Heart left ventricle (tissue), 13 donors: ENCODE data around the gene TPP2.

Source experiments
- CTCF ChIP-seq, 12 donors: fragments of 200-600 bp; sonication (generic) in 4 of 12; IDR thresholded peaks; one replicate each; pipeline versions ENCODE4 v1.5.0 to v1.8.0; 2018 to 2022; ENCODE audit warnings: antibody characterized with exemption in 12 of 12, mild to moderate bottlenecking in 5 of 12
- POLR2A ChIP-seq, 2 donors: fragments of 450-650 bp; IDR thresholded peaks; one replicate each; pipeline ENCODE4 v1.6.1; 2017; ENCODE audit warnings: antibody characterized with exemption in 2 of 2, mild to moderate bottlenecking in 2 of 2, moderate library complexity in 2 of 2
- donor health status: ischemic (EF 13 %, LVEDD 7.1; RV severe dilation, severe dysfunction).
- donor health status: DM: no; HTN: yes; CAD: no.
- donor health status: DM: no; HTN: no; CAD: no.
- donor health status: ischemic (EF 25% LVEDD 6.9; RV normal size, moderate dysfunction).
- donor health status: ischemic (EF 25% LVEDD 5.7; RV mildly dilated, moderate dysfunction).
- donor health status: ischemic (EF 35%, LVEDD 5.7; RV mildly dilated, moderate dysfunction).
- donor health status: nonischemic (EF 11% LVEDD 7.7; RV severe dilation, severe dysfunction).
- donor health status: DM: yes; HTN: yes; CAD: no.
- donor health status: PGD.
- donor health status: ischemic (EF 29% LVEDD 5.4; RV normal size, mild dysfunction).
- donor health status: nonischemic (EF 23%, LVEDD 6.1; RV moderate dilation, normal function).

- TF ChIP-seq CTCF (IDR thresholded peaks at IDR 0.05) (no peak), POLR2A (IDR thresholded peaks at IDR 0.05) (no peak)
Measured at GRCh38 chr13:102680842-102681740, 84.3 kb downstream of the TPP2 start.
